HG02884 (cell line): ENCODE data around the gene OPHN1.
A peak's percentile ranks its signal among the peaks of the same experiment; 100 is the strongest.

Experiments used
- ATAC-seq: cut with Tn5 transposase; IDR thresholded peaks from one replicate; pipeline ENCODE4 v1.9.1; 2021; ENCODE audit warnings: mild to moderate bottlenecking, moderate library complexity; ENCODE audit not compliant: unreplicated experiment

OPHN1 gene

GRCh38 chrX:68254738-68255645 is 178.3 kb downstream of the OPHN1 start:
- no peak for ATAC-seq

GRCh38 chrX:68252664-68253063 is 180.6 kb downstream of the OPHN1 start:
- ATAC-seq = no peak

- no peak for ATAC-seq
Observed at GRCh38 chrX:68249903-68250302, 183.4 kb downstream of the OPHN1 start.

GRCh38 chrX:68249401-68249831 is 183.9 kb downstream of the OPHN1 start:
- ATAC-seq = no peak

GRCh38 chrX:68238568-68238967 is 194.7 kb downstream of the OPHN1 start:
- ATAC-seq = no peak

- no peak for ATAC-seq
Observed at GRCh38 chrX:68234171-68234910, 199.0 kb downstream of the OPHN1 start.

- no peak for ATAC-seq
Observed at GRCh38 chrX:68232206-68232605, 201.1 kb downstream of the OPHN1 start.

GRCh38 chrX:68209008-68209407 is 224.3 kb downstream of the OPHN1 start:
- ATAC-seq = no peak

- no peak for ATAC-seq
Observed at GRCh38 chrX:68204521-68205038, 228.7 kb downstream of the OPHN1 start.

- peak; percentile 91 for ATAC-seq
Observed at GRCh38 chrX:68203646-68204045, 229.6 kb downstream of the OPHN1 start.

GRCh38 chrX:68203211-68203610 is 230.1 kb downstream of the OPHN1 start:
- peak; percentile 11 for ATAC-seq

- ATAC-seq = no peak
Observed at GRCh38 chrX:68199062-68199848, 234.0 kb downstream of the OPHN1 start.

- peak; percentile 86 for ATAC-seq
Observed at GRCh38 chrX:68196939-68197791, 236.1 kb downstream of the OPHN1 start.

- ATAC-seq = no peak
Observed at GRCh38 chrX:68195561-68195960, 237.7 kb downstream of the OPHN1 start.

GRCh38 chrX:68193786-68194185 is 239.5 kb downstream of the OPHN1 start:
- ATAC-seq = no peak

- ATAC-seq = no peak
Observed at GRCh38 chrX:68193234-68193633, 240.1 kb downstream of the OPHN1 start.

- no peak for ATAC-seq
Observed at GRCh38 chrX:68190799-68191198, 242.5 kb downstream of the OPHN1 start.

- ATAC-seq = no peak
Observed at GRCh38 chrX:68186552-68187262, 246.6 kb downstream of the OPHN1 start.

GRCh38 chrX:68185161-68185560 is 248.1 kb downstream of the OPHN1 start:
- ATAC-seq = no peak
